ENCODE data around the gene ARHGAP25.

Gene ARHGAP25

DNA sequence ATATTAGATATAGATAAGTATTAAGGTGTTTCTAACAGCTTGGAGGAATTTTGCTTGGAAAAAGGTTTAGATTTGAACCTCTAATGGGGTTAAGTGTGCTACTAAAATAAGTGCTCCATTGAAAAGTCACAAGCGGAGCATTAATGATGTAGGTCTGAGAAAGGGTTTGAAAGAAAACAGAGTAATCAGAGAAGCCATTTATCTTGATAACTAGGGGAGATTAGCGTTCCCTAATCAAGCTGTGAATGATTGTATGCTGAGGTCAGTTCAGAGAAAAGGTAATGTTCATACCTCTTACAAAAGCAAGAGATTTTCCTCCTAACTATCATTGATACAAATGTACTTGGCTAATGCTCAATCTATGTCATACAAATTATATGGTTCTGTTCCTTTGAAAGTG is 1.5 kb downstream of the ARHGAP25 start:
- no peak for DNase-seq (ENCODE audit: low read depth in 2 of 2)
- H3K4me3 ChIP-seq (replicated peaks in 1 of 2; ENCODE audit: low read depth in 2 of 2, low read length in 2 of 2) = no peak overlapping the region
- TF ChIP-seq, protein P1, sequence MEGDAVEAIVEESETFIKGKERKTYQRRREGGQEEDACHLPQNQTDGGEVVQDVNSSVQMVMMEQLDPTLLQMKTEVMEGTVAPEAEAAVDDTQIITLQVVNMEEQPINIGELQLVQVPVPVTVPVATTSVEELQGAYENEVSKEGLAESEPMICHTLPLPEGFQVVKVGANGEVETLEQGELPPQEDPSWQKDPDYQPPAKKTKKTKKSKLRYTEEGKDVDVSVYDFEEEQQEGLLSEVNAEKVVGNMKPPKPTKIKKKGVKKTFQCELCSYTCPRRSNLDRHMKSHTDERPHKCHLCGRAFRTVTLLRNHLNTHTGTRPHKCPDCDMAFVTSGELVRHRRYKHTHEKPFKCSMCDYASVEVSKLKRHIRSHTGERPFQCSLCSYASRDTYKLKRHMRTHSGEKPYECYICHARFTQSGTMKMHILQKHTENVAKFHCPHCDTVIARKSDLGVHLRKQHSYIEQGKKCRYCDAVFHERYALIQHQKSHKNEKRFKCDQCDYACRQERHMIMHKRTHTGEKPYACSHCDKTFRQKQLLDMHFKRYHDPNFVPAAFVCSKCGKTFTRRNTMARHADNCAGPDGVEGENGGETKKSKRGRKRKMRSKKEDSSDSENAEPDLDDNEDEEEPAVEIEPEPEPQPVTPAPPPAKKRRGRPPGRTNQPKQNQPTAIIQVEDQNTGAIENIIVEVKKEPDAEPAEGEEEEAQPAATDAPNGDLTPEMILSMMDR (IDR thresholded peaks at IDR 0.05; ENCODE audit: low read depth, low read length) = no peak

DNA sequence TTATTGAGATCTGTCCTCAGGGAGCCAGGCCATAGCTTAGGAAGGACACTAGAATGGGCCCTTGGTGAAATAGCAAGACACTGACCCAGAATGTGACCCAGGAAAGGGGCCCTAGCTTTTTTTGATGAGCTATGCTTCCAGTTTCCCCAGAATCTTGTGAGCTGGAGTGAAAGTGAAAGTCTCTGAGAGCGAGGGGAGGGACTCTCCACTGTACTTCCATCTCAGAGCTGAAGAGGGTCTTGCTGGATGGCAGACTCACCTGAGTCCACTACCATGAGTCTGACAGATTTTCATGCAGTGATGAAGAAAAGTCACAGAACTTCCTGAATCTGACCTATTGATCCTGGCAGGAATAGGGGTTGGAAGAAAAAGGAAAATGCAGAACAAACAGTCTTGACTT is 3.1 kb downstream of the ARHGAP25 start:
- TF ChIP-seq, protein P1 (IDR thresholded peaks at IDR 0.05; ENCODE audit: low read depth, low read length) = no peak
- H3K4me3 ChIP-seq (replicated peaks in 1 of 2; ENCODE audit: low read depth in 2 of 2, low read length in 2 of 2) = no peak overlapping the region
- DNase-seq (ENCODE audit: low read depth in 2 of 2) = no peak

DNA sequence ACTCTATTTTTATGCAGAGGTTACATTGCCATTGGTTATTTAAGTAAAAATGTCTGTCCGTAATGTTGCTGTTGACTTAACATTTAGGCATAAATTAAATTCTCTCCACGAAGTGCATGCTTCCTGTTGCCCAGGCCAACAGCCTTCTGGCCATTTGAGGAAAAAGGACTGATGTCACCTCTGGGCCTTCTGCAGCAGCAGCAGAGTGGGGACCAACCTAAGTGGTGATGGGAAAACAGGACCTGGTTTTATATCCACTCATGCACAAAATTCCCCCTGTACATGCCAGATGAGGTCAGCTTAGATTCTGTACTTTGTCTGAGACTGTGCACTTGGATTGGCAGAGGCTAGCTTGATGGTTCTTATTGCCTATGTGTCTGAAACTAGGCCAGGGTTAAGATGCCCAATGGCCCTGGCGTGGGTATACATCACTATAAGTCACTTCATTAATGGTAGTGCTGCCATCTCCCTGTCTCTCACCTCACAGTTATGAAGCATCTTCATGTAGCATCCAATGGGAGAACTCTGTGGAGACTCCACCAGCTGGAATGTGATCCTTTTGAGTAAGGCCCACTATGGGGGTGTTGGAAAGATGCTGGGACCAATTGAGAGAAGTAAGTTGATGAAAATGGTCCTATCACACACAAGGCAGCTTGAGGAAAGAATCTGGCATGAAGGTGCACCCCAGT is 4.4 kb downstream of the ARHGAP25 start:
- no peak overlapping the region for H3K4me3 ChIP-seq (replicated peaks in 1 of 2; ENCODE audit: low read depth in 2 of 2, low read length in 2 of 2)
- DNase-seq (ENCODE audit: low read depth in 2 of 2) = no peak
- TF ChIP-seq, protein P1 (IDR thresholded peaks at IDR 0.05; ENCODE audit: low read depth, low read length) = no peak

DNA sequence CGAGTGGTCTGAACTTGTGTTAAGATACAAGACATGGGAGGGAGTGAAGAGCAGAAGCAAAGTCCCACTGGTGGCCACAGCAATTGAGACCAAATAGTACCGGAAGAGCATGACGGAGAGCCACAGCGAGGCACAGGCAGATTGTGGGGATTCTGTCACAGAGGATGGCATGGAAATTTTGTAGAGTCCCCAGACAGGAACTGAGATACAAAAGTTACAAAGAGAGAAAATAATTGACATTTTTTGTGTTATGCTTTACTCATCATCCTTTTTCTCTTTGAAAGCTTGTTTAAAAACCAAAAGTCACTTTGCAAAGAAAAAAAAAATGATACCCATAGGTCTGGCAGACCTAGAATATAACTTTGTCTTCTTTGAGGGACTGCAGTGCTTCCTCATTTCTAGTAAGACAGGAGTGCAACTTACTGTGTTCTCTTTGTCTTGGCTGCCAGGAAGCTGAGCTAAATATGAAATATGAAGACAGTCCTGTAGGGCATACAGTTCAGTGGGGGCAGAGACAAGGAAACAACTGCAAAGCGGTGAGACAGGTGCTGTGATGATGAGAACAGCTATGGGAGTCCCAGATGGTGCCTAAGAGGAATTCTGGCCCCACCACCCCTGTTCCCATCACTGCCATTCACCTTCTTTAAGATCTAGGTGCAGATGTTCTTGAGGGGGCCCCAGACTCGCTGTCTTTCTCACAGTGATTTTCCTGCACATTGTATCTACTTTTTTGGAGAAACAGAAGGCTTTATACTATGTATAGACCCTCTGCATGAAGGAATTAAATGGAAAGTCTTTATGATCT is 5.2 kb downstream of the ARHGAP25 start:
- TF ChIP-seq, protein P1 (IDR thresholded peaks at IDR 0.05; ENCODE audit: low read depth, low read length) = no peak
- DNase-seq (ENCODE audit: low read depth in 2 of 2) = no peak
- H3K4me3 ChIP-seq (replicated peaks in 1 of 2; ENCODE audit: low read depth in 2 of 2, low read length in 2 of 2) = no peak overlapping the region

DNA sequence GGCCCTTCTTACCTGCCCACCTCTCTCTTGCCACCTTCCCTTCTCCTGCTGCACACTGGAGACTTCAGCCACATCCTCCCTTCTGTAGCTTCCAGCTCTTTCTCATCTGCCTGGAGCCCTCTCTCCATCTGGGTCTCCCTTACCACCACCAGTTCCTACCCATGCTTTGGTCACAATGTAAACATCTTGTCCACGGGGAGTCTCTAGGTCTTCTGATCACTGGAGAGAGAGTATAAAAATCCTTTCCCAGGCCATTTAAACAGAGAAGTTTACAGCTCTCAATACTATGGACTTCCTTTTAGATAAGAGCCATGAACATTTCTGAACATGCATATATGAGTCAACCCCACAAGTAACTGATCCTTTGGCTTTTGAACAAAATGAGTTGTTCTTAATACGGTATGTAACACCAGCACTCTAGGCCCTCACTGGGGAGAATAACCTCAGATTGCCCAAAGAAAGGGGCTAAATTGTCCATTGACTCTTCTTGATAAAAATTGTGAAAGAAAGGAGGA is 5.8 kb downstream of the ARHGAP25 start:
- TF ChIP-seq, protein P1 (IDR thresholded peaks at IDR 0.05; ENCODE audit: low read depth, low read length) = no peak
- DNase-seq (ENCODE audit: low read depth in 2 of 2) = peak; percentile 31 to 56
- H3K4me3 ChIP-seq (replicated peaks in 1 of 2; ENCODE audit: low read depth in 2 of 2, low read length in 2 of 2) = no peak overlapping the region

DNA sequence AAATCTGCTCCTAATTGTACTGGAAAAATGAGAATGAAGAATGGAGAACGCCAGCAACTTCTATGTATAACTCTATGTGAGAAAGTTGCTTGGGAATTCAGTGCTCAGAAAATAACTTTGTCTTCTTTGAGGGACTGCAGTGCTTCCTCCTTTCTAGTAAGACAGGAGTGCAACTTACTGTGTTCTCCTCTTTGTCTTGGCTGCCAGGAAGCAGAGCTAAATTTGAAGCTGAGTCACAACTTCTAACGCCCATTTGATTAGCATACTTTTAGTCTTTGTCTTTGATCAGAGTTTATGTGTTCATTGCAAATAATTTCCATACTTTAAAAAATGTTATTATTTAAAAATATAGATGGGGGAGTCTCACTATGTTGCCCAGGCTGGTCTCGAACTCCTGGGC is 6.6 kb downstream of the ARHGAP25 start:
- TF ChIP-seq, protein P1 (IDR thresholded peaks at IDR 0.05; ENCODE audit: low read depth, low read length) = no peak
- peak; percentile 25 to 32 for DNase-seq (ENCODE audit: low read depth in 2 of 2)
- no peak overlapping the region for H3K4me3 ChIP-seq (replicated peaks in 1 of 2; ENCODE audit: low read depth in 2 of 2, low read length in 2 of 2)
